Trophoblast cell (in vitro differentiated cells and primary cell): ENCODE data around the gene NCBP1.

ENCODE experiments used
- DNase-seq, 2 donors: peaks; one replicate each; pipeline ENCODE4 v3.0.0-alpha.2; 2016
- H2AFZ ChIP-seq: 2 replicates; pipeline ENCODE4 v1.6.1; 2013; ENCODE audit warnings: low read length, moderate library complexity, mild to moderate bottlenecking; ENCODE audit not compliant: insufficient read depth, poor library complexity
- H2AK5ac ChIP-seq: 2 replicates; pipeline ENCODE4 v1.6.1; 2013; ENCODE audit warnings: mild to moderate bottlenecking, low read length
- H2BK120ac ChIP-seq: 2 replicates; pipeline ENCODE4 v1.6.1; 2013; ENCODE audit warnings: low read length, mild to moderate bottlenecking, moderate library complexity; ENCODE audit not compliant: insufficient read depth, poor library complexity
- H2BK12ac ChIP-seq: 2 replicates; pipeline ENCODE4 v1.6.1; 2013; ENCODE audit warnings: mild to moderate bottlenecking, low read length, moderate library complexity
- H2BK5ac ChIP-seq: 2 replicates; pipeline ENCODE4 v1.6.1; 2013; ENCODE audit warnings: low read length, low read depth, moderate library complexity, mild to moderate bottlenecking; ENCODE audit not compliant: poor library complexity
- H3K14ac ChIP-seq: 2 replicates; pipeline ENCODE4 v1.6.1; 2013; ENCODE audit warnings: mild to moderate bottlenecking, low read length
- H3K18ac ChIP-seq: 2 replicates; pipeline ENCODE4 v1.6.1; 2013; ENCODE audit warnings: mild to moderate bottlenecking, low read length
- H3K23ac ChIP-seq: 2 replicates; pipeline ENCODE4 v1.6.1; 2013; ENCODE audit warnings: low read length
- H3K27ac ChIP-seq: 2 replicates; pipeline ENCODE4 v1.5.1; 2013; ENCODE audit warnings: low read depth, mild to moderate bottlenecking, inconsistent platforms, low read length, moderate library complexity
- H3K27me3 ChIP-seq: 2 replicates; pipeline ENCODE4 v1.6.1; 2013; ENCODE audit warnings: inconsistent platforms, mild to moderate bottlenecking, low read length, moderate library complexity; ENCODE audit not compliant: insufficient read depth
- H3K36me3 ChIP-seq, 2 experiments: 1 replicate in 1 of 2; 2 replicates in 1 of 2; pipeline ENCODE4 v1.6.1; 2013; ENCODE audit warnings: low read length in 2 of 2, mild to moderate bottlenecking in 2 of 2, moderate library complexity in 1 of 2; ENCODE audit not compliant: insufficient read depth in 2 of 2, control insufficient read depth in 1 of 2
- H3K4ac ChIP-seq: 2 replicates; pipeline ENCODE4 v1.6.1; 2013; ENCODE audit warnings: low read depth, mild to moderate bottlenecking, low read length, moderate library complexity
- H3K4me1 ChIP-seq, 2 experiments: 1 replicate in 1 of 2; 2 replicates in 1 of 2; pipeline ENCODE4 v1.6.1; 2013; ENCODE audit warnings: low read length in 2 of 2, mild to moderate bottlenecking in 2 of 2, moderate library complexity in 1 of 2; ENCODE audit not compliant: insufficient read depth in 2 of 2, control insufficient read depth in 1 of 2
- H3K4me2 ChIP-seq: 2 replicates; pipeline ENCODE4 v1.6.1; 2013; ENCODE audit warnings: inconsistent platforms, mild to moderate bottlenecking, low read length, moderate library complexity
- H3K4me3 ChIP-seq: 2 replicates; pipeline ENCODE4 v1.5.1; 2013; ENCODE audit warnings: mild to moderate bottlenecking, low read depth, low read length, inconsistent platforms
- H3K79me1 ChIP-seq: one replicate; pipeline ENCODE4 v1.6.1; 2013; ENCODE audit warnings: low read length
- H3K79me2 ChIP-seq: 2 replicates; pipeline ENCODE4 v1.6.1; 2013; ENCODE audit warnings: low read length, mild to moderate bottlenecking; ENCODE audit not compliant: control insufficient read depth, insufficient read depth, poor library complexity
- H3K9ac ChIP-seq: 2 replicates; pipeline ENCODE4 v1.6.1; 2013; ENCODE audit warnings: mild to moderate bottlenecking, low read length
- H3K9me3 ChIP-seq: 2 replicates; pipeline ENCODE4 v1.6.1; 2013; ENCODE audit warnings: low read depth, mild to moderate bottlenecking, control low read depth, inconsistent platforms, low read length; ENCODE audit not compliant: insufficient read depth
- H4K12ac ChIP-seq: 2 replicates; pipeline ENCODE4 v1.6.1; 2013; ENCODE audit warnings: low read depth, mild to moderate bottlenecking, low read length, moderate library complexity
- H4K8ac ChIP-seq: 2 replicates; pipeline ENCODE4 v1.6.1; 2013; ENCODE audit warnings: low read depth, mild to moderate bottlenecking, low read length, moderate library complexity
- H4K91ac ChIP-seq: one replicate; pipeline ENCODE4 v1.6.1; 2013; ENCODE audit warnings: low read depth, mild to moderate bottlenecking, low read length, moderate library complexity
- WGBS: extraction: QIAGEN DNeasy Blood & Tissue Kit; methylation state at CpG from one replicate; pipeline ENCODE4 v1.1.7; 2013; ENCODE audit warnings: missing lambda C conversion rate; ENCODE audit not compliant: insufficient read length, insufficient coverage; ENCODE audit errors: extremely low coverage; 5-methylcytosine and 5-hydroxymethylcytosine counted together

NCBP1 gene

GRCh38 chr9:97592126-97592525, 41.5 kb upstream of the NCBP1 start:
- no peak overlapping the region for H3K23ac ChIP-seq
- H3K18ac ChIP-seq = no peak overlapping the region
- H3K4ac ChIP-seq = no peak overlapping the region
- no peak overlapping the region for H3K4me2 ChIP-seq
- H4K8ac ChIP-seq = no peak overlapping the region
- no peak overlapping the region for H2BK12ac ChIP-seq
- no peak overlapping the region for H2BK120ac ChIP-seq
- no peaks in the 10 kb centered on the region for H3K27me3 ChIP-seq
- no peaks in the 10 kb centered on the region for H3K79me2 ChIP-seq
- H4K12ac ChIP-seq = no peak overlapping the region
- no CpG with 5 or more reads among the region's 1 CpG for WGBS
- no peak overlapping the region for H3K4me3 ChIP-seq
- no peak overlapping the region for H3K14ac ChIP-seq
- no peaks in the 10 kb centered on the region for H3K79me1 ChIP-seq
- H3K4me1 ChIP-seq = no peaks in the 10 kb centered on the region
- no peak overlapping the region for H3K9ac ChIP-seq
- H2AK5ac ChIP-seq = no peak overlapping the region
- no peak for DNase-seq
- no peak overlapping the region for H3K27ac ChIP-seq
- no peaks in the 10 kb centered on the region for H3K9me3 ChIP-seq
- no peak overlapping the region for H4K91ac ChIP-seq
- H2AFZ ChIP-seq = no peak overlapping the region
- no peaks in the 10 kb centered on the region for H3K36me3 ChIP-seq
- no peak overlapping the region for H2BK5ac ChIP-seq

- Histone ChIP-seq H3K18ac (no peak overlapping the region), H3K4me3 (no peak overlapping the region), H3K14ac (no peak overlapping the region), H3K36me3 (no peaks in the 10 kb centered on the region), H4K12ac (no peak overlapping the region), H2BK5ac (no peak overlapping the region), H3K9me3 (no peaks in the 10 kb centered on the region), H4K91ac (no peak overlapping the region), H2AK5ac (no peak overlapping the region), H4K8ac (no peak overlapping the region), H3K4me2 (no peak overlapping the region), H3K9ac (no peak overlapping the region), H3K27ac (no peak overlapping the region), H2BK12ac (no peak overlapping the region), H3K27me3 (no peaks in the 10 kb centered on the region), H3K4me1 (peaks cover 3% of the 10 kb centered on the region in 2 experiments), H3K23ac (no peak overlapping the region), H2BK120ac (no peak overlapping the region), H3K79me1 (no peaks in the 10 kb centered on the region), H3K4ac (no peak overlapping the region), H3K79me2 (no peaks in the 10 kb centered on the region), H2AFZ (no peak overlapping the region)
- WGBS = no CpG with 5 or more reads among the region's 4 CpGs
- no peak for DNase-seq
Observed at GRCh38 chr9:97593960-97594359, 39.7 kb upstream of the NCBP1 start.

GRCh38 chr9:97594381-97594921, 39.2 kb upstream of the NCBP1 start:
- H2AK5ac ChIP-seq = no peak overlapping the region
- no peak overlapping the region for H2BK12ac ChIP-seq
- peaks cover 3% of the 10 kb centered on the region in 2 experiments for H3K4me1 ChIP-seq
- no peak overlapping the region for H2BK120ac ChIP-seq
- no CpG with 5 or more reads among the region's 11 CpGs for WGBS
- H3K36me3 ChIP-seq = peaks cover 0 to 2% of the 10 kb centered on the region in 2 experiments
- no peak overlapping the region for H3K23ac ChIP-seq
- no peak overlapping the region for H3K4me2 ChIP-seq
- no peak overlapping the region for H3K9ac ChIP-seq
- no peak overlapping the region for H2BK5ac ChIP-seq
- H3K79me2 ChIP-seq = no peaks in the 10 kb centered on the region
- no peak overlapping the region for H3K27ac ChIP-seq
- no peak overlapping the region for H3K4ac ChIP-seq
- DNase-seq = no peak
- H3K14ac ChIP-seq = no peak overlapping the region
- H3K9me3 ChIP-seq = no peaks in the 10 kb centered on the region
- no peak overlapping the region for H4K8ac ChIP-seq
- H3K4me3 ChIP-seq = peak overlapping the region; percentile 1
- H3K18ac ChIP-seq = no peak overlapping the region
- no peaks in the 10 kb centered on the region for H3K27me3 ChIP-seq
- no peak overlapping the region for H4K91ac ChIP-seq
- no peaks in the 10 kb centered on the region for H3K79me1 ChIP-seq
- H2AFZ ChIP-seq = no peak overlapping the region
- H4K12ac ChIP-seq = no peak overlapping the region

GRCh38 chr9:97596906-97597305, 36.7 kb upstream of the NCBP1 start:
- H3K4me2 ChIP-seq = no peak overlapping the region
- no peak overlapping the region for H2AFZ ChIP-seq
- no peaks in the 10 kb centered on the region for H3K9me3 ChIP-seq
- H2BK120ac ChIP-seq = no peak overlapping the region
- peaks cover 5 to 15% of the 10 kb centered on the region in 2 experiments for H3K36me3 ChIP-seq
- no peak overlapping the region for H3K18ac ChIP-seq
- H3K79me1 ChIP-seq = no peaks in the 10 kb centered on the region
- H2AK5ac ChIP-seq = no peak overlapping the region
- H3K4ac ChIP-seq = no peak overlapping the region
- no peak overlapping the region for H3K14ac ChIP-seq
- H4K12ac ChIP-seq = no peak overlapping the region
- H3K23ac ChIP-seq = no peak overlapping the region
- no peak overlapping the region for H2BK5ac ChIP-seq
- no peaks in the 10 kb centered on the region for H3K79me2 ChIP-seq
- no peak overlapping the region for H3K9ac ChIP-seq
- H3K4me1 ChIP-seq = peaks cover 3% of the 10 kb centered on the region in 2 experiments
- H3K27ac ChIP-seq = no peak overlapping the region
- no peak for DNase-seq
- H3K4me3 ChIP-seq = no peak overlapping the region
- H2BK12ac ChIP-seq = no peak overlapping the region
- no CpG with 5 or more reads among the region's 4 CpGs for WGBS
- H4K8ac ChIP-seq = no peak overlapping the region
- no peak overlapping the region for H4K91ac ChIP-seq
- no peaks in the 10 kb centered on the region for H3K27me3 ChIP-seq
